ENCODE measurements around the gene RRN3.
"Not testable (repeated sequence)": the region's sequence is repeated elsewhere in the genome, so short reads cannot be mapped to it uniquely, and the experiment has no call there.

RRN3 gene

DNA sequence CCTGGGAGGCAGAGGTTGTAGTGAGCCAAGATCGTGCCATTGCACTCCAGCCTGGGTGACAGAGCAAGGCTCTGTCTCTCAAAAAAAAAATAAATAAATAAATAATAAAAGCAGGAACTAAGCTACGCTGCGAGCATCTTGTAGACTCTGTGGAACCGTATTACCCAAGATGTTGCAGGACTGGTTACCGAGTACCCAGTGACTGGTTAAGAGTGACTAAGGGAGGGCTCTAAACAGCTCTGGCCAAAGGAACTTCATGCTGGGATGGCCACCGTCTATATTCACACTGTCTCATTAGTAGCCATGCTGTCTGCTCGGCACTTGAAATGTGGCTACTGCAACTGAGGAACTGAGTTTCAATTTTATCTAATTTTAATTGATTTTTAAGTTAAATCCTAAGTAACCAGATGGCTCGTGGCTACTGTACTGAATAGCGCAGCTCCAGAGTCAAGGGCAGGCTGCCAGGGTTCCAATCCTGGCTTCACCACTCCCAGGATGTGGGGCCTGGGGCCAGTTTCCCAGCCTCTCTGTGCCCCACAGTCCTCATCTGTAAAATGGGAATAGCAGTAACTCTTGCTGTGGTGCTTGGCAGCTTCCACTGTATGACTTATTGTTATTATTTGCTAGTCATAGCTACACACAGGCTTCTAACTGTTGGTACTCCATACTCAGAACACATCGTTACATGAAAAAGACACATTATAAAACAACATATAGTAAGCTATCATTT lies 41.2 kb downstream of the RRN3 start:
- ATAC-seq (no peak), DNase-seq (no peak)

GRCh38 chr16:15051387-15051951 lies 42.6 kb downstream of the RRN3 start:
- DNase-seq (no peak), ATAC-seq (no peak)

DNA sequence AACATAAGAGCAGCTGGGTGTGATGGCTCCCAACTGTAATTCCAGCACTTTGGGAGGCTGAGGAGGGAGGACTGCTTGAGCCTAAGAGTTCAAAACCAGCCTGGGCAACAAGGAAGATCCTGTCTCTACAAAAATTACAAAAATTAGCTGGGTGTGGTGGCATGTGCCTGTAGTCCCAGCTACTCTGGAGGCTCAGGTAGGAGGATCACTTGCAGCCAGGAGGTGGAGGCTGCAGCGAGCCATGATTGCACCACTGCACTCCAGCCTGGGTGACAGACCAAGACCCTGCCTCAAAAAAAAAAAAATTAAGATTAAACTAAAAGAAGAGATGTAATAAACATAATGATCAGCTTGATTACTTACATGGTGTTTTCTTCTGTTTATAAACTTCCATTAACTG lies 43.6 kb downstream of the RRN3 start:
- ATAC-seq, DNase-seq: not testable (repeated sequence)

- no peak for DNase-seq
- no peak for ATAC-seq
These were observed 44.4 kb downstream of the RRN3 start for GRCh38 chr16:15049581-15050180.

DNA sequence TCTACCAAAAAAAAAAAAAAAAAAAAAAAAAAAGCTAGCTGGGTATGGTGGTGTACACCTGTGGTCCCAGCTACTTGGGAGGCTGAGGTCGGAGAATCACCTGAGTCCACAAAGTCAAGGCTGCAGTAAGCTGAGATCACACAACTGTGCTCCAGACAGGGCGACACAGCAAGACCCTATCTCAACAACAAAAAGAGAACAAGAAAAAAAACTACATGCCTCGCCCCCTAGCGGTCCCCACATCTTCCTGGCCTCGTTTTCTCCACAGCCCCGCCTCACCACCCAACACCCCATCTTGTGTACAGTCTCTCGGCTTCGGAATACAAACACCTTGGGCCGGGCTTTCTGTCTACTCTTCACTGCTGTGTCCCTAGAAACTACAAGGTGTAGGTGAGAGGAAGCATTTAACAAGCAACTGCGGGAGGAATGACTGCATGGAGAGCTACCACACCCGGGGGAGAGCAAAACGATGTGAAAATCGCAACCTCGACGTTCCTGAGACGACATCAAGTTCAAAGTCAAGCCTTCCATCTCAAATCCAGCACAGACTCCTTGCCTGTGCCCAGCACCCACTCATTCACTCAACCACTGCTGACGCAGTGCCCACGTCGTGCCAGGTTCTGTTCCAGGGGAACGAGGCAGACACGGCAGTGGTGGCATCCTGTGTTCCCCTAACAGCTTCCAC lies 47.2 kb downstream of the RRN3 start:
- no peak for ATAC-seq
- DNase-seq, result no peak

DNA sequence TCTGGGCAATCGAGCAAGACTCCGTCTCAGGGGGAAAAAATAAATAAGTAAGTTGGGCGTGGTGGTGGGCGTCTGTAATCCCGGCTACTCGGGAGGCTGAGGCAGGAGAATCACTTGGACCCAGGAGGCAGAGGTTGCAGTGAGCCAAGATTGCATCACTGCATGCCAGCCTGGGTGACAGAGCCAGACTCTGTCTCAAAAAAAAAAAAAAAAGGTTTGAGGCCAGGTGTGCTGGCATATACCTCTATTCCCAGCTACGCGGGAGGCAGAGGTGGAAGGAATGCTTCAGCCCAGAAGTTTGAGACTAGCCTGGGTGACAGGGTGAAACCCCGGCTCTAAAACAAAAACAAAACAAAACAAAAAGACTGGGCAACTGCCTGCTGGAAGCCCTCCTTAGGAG lies 48.8 kb downstream of the RRN3 start:
- not testable (repeated sequence) for ATAC-seq, DNase-seq

DNA sequence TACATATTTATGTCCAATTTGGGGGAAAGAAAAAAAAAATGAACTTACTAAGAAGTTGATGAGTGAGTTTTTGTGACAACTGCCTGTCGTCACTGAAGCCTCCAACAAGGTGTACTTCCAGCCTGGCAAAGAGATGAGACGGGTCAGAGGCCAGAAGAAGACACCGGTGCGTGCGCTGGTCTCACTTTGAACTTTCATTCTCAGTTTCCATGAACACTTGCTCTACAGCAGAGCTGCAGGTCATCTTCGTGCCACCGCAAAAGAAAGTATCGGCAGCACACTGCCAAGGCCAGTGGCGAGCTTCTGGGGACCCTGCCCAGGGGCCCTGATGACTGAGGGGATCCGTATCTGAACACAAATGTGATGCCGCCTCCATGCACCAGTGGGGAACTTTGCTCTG lies 49.8 kb downstream of the RRN3 start:
- no peak for ATAC-seq
- DNase-seq, result no peak

DNA sequence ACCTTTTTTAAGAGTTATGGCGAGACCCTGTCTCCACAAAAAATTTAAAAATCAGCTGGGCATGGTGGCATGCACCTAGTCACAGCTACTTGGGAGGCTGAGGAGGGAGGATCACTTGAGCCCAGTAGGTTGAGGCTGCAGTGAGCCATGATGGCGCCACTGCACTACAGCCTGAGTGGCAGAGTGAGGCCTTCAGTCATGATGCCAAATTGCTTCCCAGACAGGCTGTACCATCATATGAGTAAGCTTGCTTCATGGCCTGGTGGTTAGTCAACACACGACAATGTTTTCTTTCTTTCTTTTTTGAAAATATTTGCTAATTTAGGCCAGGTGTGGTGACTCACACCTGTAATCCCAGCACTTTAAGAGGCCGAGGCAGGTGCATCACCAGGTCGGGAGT lies 50.7 kb downstream of the RRN3 start:
- ATAC-seq (no peak), DNase-seq (no peak)

GRCh38 chr16:15041271-15042004 lies 52.6 kb downstream of the RRN3 start:
- no peak for DNase-seq

GRCh38 chr16:15038689-15039088 lies 55.4 kb downstream of the RRN3 start:
- ATAC-seq (no peak), DNase-seq (no peak)

More at GRCh38 chr16:15041271-15042004, 52.6 kb downstream of the RRN3 start:
- ATAC-seq, result no peak

DNA sequence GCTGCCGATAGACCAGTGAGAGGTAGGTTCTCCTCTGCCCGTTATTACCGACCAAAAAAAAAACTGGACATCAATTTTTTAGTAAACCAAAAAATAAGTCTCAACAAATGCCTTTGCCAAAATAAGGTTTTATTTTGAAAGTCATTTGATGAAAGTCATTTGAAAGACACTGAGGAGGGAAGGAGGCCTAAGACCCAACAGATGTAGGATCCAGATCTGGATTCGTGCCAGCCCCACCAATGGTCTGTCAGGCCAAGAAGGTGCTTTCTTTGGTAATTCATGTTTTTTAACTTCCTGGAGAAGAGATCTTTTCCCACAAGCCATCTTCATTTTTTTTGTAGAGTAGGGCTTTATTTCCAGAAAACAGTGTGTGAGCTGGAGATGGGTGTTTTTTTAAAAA lies 56.3 kb downstream of the RRN3 start:
- ATAC-seq, result no peak
- no peak for DNase-seq

DNA sequence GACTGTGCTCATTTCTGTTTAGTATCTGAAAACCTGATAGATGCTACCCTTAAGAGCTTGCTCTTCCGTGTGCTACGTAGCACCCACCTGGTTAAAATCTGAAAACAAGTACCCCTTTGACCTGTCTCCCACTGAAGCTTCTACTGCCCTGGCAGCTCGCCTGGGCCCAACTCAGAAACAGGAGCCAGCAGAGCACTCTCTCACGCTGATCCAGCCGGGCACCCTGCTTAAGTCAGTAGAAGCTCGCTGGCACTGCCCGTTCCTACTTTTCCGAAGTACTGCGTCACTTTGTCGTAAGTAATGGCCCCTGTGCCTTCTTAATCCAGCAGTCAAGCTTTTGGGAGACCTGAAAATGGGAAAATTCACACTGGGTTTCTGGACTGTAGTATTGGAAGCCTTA lies 57.1 kb downstream of the RRN3 start:
- DNase-seq, result no peak
- ATAC-seq, result no peak

GRCh38 chr16:15035163-15035729 lies 58.8 kb downstream of the RRN3 start:
- no peak for ATAC-seq
- no peak for DNase-seq

DNA sequence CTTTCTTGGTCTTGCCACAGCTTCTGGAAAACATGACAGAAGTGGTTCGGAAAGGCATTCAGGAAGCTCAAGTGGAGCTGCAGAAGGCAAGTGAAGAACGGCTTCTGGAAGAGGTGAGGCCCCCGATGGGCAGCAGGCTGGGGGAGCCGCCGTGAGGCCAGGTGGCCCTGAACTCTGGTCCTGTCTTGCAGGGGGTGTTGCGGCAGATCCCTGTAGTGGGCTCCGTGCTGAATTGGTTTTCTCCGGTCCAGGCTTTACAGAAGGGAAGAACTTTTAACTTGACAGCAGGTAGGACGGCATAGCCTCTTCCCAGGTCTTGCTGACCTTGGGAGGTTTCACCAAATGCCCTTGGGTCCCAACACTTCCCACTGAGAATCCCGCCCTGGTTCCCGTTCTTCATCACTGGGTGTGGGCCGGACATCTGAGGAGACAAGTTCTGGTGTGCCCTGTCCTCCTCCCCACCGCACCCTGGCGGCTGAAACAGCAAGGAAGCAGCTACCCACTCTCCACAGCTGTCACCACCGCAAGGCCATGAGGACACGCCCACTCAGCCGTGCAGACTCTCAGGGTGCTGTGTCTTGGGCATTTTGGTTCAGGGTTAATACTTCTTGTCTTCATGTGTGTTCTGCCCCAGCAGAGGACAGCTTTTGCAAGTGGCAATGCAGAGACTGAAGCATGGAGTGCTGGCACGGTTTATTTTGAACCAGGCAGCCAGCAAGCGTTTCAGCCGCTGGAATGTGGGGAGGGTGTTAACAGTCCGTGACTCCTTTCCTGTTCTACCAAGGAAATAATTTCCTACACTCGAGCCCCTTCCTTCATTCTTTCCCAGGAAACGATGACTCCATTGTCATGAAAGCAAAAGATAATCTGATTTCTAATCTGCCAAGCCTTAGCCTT lies 59.6 kb downstream of the RRN3 start:
- DNase-seq (no peak), ATAC-seq (no peak)

- no peak for DNase-seq
- ATAC-seq, result no peak
These were observed 60.8 kb downstream of the RRN3 start for GRCh38 chr16:15033309-15033707.

DNA sequence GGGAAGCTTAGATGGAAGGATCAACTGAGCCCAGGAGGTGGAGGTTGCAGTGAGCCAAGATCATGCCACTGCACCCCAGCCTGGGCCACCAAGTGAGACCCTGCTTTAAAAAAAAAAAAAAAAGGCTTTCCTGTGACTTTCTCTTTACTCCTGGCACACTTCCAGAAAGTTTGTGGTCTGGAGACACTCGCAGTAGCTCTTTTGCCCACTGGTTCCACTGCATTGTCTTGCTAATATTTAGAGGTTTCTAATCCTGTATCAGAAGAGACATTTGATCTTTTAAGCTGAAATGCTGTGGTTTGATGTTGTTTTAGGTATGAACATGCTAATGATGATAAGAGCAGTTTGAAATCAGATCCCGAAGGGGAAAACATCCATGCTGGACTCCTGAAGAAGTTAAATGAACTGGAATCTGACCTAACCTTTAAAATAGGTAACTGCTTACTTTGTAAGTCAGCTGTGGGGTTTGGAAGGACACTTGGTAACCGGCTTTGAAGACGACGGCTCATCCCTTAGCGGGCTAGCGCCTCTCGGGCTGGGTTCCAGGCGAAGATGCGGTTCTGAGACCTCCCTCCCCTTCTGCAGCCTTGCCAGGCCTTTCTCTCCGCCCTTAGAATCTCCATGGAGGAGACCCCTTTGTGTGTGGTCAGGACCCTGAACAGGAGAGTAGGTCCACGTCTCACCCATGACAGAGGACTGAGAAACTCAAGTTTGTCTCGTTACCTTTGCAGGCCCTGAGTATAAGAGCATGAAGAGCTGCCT lies 61.3 kb downstream of the RRN3 start:
- no peak for ATAC-seq

GRCh38 chr16:15031586-15031985 lies 62.5 kb downstream of the RRN3 start:
- no peak for DNase-seq
- ATAC-seq, result no peak

More for the DNA sequence above, 61.3 kb downstream of the RRN3 start:
- DNase-seq, result no peak

- ATAC-seq, result no peak
- no peak for DNase-seq
These were observed 62.9 kb downstream of the RRN3 start for GRCh38 chr16:15031179-15031578.

GRCh38 chr16:15029749-15030148 lies 64.3 kb downstream of the RRN3 start:
- ATAC-seq, DNase-seq: not testable (repeated sequence)
